Natural killer cell (primary cell): Measurements from ENCODE around the gene ASF1A. TPM values are rescaled to one million over a fixed set of nuclear protein-coding genes. Genes with fewer than 3 reads are reported as not detected.

Experiments
- ATAC-seq, 3 donors: fragments of 150-1000 bp in 2 of 3; fragments of 200-7000 bp in 1 of 3; cut with Tn5 transposase; 1 replicate in 1 of 3; 2 replicates in 2 of 3; pipeline ENCODE4 v1.10.0; 2021; ENCODE audit warnings: mild to moderate bottlenecking in 2 of 3, moderate library complexity in 2 of 3
- DNase-seq, 2 donors: peaks; one replicate each; pipeline versions ENCODE4 v3.0.0 to v3.0.0-alpha.2; 2013 to 2021; ENCODE audit warnings: mixed read lengths in 1 of 2
- H3K27ac ChIP-seq: one replicate; pipeline ENCODE4 v1.5.1; 2013; ENCODE audit warnings: mild to moderate bottlenecking, low read length
- H3K27me3 ChIP-seq: one replicate; pipeline ENCODE4 v1.6.1; 2013; ENCODE audit warnings: low read length; ENCODE audit not compliant: control insufficient read depth, insufficient read depth
- H3K36me3 ChIP-seq: one replicate; pipeline ENCODE4 v1.6.1; 2013; ENCODE audit warnings: low read length; ENCODE audit not compliant: control insufficient read depth, insufficient read depth
- H3K4me1 ChIP-seq: one replicate; pipeline ENCODE4 v1.6.1; 2013; ENCODE audit warnings: low read length; ENCODE audit not compliant: control insufficient read depth, insufficient read depth
- H3K4me3 ChIP-seq: one replicate; pipeline ENCODE4 v1.5.1; 2013; ENCODE audit warnings: low read length
- H3K9me3 ChIP-seq: one replicate; pipeline ENCODE4 v1.6.1; 2013; ENCODE audit warnings: low read length; ENCODE audit not compliant: control insufficient read depth, insufficient read depth
- H3K27ac Mint-ChIP-seq, 2 donors: one replicate each; pipeline ENCODE4 v1.8.0; 2022; ENCODE audit warnings: mild to moderate bottlenecking in 2 of 2, mixed read lengths in 2 of 2, moderate library complexity in 1 of 2
- H3K27me3 Mint-ChIP-seq, 2 donors: one replicate each; pipeline ENCODE4 v1.8.0; 2022; ENCODE audit warnings: low read depth in 2 of 2, mixed read lengths in 2 of 2
- H3K36me3 Mint-ChIP-seq: one replicate; pipeline ENCODE4 v1.8.0; 2022; ENCODE audit warnings: mixed read lengths
- H3K4me1 Mint-ChIP-seq, 2 donors: one replicate each; pipeline ENCODE4 v1.8.0; 2022; ENCODE audit warnings: mixed read lengths in 2 of 2
- H3K4me3 Mint-ChIP-seq: one replicate; pipeline ENCODE4 v1.8.0; 2022; ENCODE audit warnings: mild to moderate bottlenecking, moderate library complexity, mixed read lengths
- H3K9me3 Mint-ChIP-seq, 2 donors: one replicate each; pipeline ENCODE4 v1.8.0; 2022; ENCODE audit warnings: mixed read lengths in 2 of 2
- WGBS: methylation state at CpG from one replicate; pipeline ENCODE4 v1.1.7; 2013; ENCODE audit warnings: missing lambda C conversion rate; ENCODE audit not compliant: insufficient coverage; 5-methylcytosine and 5-hydroxymethylcytosine counted together
- intact Hi-C: fragments of 100-400 bp; cut with micrococcal nuclease; formaldehyde crosslinking; loops from one replicate; pipeline ENCODE4 v1.14.2; 2022
- total RNA-seq, 4 donors: library from RNA; stranded (reverse); fragments of 120-200 nt in 1 of 4; gene quantifications; one replicate each; pipeline versions ENCODE4 v1.2.3 to v1.2.4, GENCODE V29; 2013 to 2022
- TF ChIP-seq, protein P1 (sequence below): fragments of 200-600 bp; IDR thresholded peaks from one replicate; pipeline ENCODE4 v1.8.0; 2022; ENCODE audit warnings: antibody characterized with exemption

ASF1A gene
- total RNA-seq, 3 donors from 2014 or later (not counting 1 experiment from before 2014, with no cell fraction given), result 9.2 to 14.5 (median 10.8) TPM

DNA sequence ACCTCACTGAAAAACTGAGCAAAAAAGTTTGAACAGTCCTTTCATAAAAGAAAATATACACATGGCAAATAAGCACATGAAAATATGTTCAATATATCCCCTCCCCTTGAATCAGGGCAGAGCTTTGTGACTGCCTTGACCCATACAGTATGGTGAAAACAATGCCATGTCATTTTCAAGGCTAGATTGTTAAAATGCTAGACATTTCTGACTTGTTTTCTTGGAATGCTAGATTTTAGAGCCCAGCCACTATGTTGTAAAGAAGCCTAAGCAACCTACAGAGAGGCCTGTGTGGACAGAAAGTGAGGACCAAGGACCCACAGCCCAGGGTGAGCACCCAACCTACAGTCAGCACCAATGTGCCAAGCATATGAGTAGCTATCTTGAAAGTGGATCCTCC, 17.1 kb upstream of the ASF1A start:
- H3K27me3 Mint-ChIP-seq, result no peaks in the 10 kb centered on the region
- no peak for ATAC-seq
- H3K4me1 Mint-ChIP-seq, result peaks cover 44 to 48% of the 10 kb centered on the region in 2 donors
- H3K36me3 Mint-ChIP-seq, result no peaks in the 10 kb centered on the region
- TF ChIP-seq, protein P1, sequence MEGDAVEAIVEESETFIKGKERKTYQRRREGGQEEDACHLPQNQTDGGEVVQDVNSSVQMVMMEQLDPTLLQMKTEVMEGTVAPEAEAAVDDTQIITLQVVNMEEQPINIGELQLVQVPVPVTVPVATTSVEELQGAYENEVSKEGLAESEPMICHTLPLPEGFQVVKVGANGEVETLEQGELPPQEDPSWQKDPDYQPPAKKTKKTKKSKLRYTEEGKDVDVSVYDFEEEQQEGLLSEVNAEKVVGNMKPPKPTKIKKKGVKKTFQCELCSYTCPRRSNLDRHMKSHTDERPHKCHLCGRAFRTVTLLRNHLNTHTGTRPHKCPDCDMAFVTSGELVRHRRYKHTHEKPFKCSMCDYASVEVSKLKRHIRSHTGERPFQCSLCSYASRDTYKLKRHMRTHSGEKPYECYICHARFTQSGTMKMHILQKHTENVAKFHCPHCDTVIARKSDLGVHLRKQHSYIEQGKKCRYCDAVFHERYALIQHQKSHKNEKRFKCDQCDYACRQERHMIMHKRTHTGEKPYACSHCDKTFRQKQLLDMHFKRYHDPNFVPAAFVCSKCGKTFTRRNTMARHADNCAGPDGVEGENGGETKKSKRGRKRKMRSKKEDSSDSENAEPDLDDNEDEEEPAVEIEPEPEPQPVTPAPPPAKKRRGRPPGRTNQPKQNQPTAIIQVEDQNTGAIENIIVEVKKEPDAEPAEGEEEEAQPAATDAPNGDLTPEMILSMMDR, result no peak
- H3K9me3 Mint-ChIP-seq, result no peaks in the 10 kb centered on the region
- Histone ChIP-seq H3K9me3 (no peaks in the 10 kb centered on the region), H3K36me3 (peaks cover 4% of the 10 kb centered on the region), H3K4me1 (peaks cover 2% of the 10 kb centered on the region), H3K27me3 (no peaks in the 10 kb centered on the region), H3K27ac (no peak overlapping the region), H3K4me3 (no peak overlapping the region)
- no peak for DNase-seq
- H3K4me3 Mint-ChIP-seq, result no peak overlapping the region
- intact Hi-C loops, result no loop called here
- H3K27ac Mint-ChIP-seq, result no peak overlapping the region

DNA sequence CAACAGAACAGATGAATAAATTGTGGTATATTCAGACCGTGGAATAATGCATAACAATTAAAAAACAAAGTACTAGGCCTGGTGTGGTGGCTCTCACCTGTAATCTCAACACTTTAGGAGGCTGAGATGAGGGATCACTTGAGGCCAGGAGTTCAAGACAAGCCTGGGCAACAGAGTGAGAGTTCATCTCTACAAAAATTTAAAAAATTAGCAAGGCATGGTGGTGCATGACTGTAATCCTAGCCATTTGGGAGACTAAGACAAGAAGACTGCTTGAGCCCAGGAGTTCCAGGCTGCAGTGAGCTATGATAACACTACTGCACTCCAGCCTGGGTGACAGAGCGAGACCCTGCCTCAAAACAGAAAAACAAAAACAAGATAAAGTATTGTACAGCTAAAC, 16.1 kb upstream of the ASF1A start:
- WGBS, result 80% methylated on average over 1 of the region's 2 CpGs
- Histone ChIP-seq H3K36me3 (peaks cover 4% of the 10 kb centered on the region), H3K27me3 (no peaks in the 10 kb centered on the region), H3K27ac (no peak overlapping the region), H3K4me3 (no peak overlapping the region), H3K4me1 (peaks cover 4% of the 10 kb centered on the region), H3K9me3 (no peaks in the 10 kb centered on the region)
- intact Hi-C loops, result no loop called here
- DNase-seq (no peak), ATAC-seq (no peak)
- Mint-ChIP-seq H3K27me3 (no peaks in the 10 kb centered on the region), H3K36me3 (no peaks in the 10 kb centered on the region), H3K27ac (no peak overlapping the region), H3K4me3 (no peak overlapping the region), H3K9me3 (no peaks in the 10 kb centered on the region), H3K4me1 (peaks cover 47 to 52% of the 10 kb centered on the region in 2 donors)
- TF ChIP-seq, protein P1, result no peak

DNA sequence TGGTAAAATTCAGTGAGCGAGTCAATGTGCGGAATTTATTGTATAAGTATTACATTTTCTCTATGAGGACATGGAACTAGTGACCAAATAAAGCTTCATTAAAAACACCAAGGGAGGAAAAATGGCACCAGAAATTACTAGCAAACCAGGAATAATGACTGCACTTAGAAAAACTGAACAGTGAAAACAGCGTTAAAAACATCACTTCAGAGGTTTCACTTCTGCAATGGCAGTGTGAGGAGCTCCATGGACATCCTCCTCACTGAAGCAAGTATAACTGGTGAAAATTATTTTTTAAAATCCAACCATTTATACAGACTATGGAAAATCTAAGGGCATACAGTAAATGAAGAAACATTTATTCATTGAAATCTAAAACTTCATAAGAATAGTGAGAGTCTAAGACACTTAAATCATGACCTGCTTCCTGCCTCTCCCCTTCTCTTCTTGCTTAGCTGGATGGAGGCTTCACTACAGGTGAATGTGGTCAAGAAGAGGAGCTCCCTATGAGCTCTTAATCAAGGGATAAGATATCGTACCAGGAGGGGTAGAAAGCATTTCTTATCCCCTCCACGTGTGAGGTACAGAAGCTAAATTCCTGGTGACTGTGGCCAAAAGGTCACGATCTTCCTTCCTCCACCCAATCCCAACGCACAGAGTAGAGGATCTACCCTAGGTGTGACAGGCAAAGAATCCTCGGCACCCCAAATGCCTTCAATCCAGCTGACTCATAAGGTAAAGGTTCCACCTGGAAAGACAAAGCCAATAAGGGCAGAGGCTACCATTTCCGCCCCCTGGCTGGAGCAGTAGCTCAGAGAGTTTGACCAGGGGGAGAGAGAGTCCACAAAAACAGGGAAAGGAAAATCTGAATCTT, 12.3 kb upstream of the ASF1A start:
- no peak overlapping the region for H3K4me3 Mint-ChIP-seq

More for the DNA sequence above, 12.3 kb upstream of the ASF1A start:
- Histone ChIP-seq H3K9me3 (no peaks in the 10 kb centered on the region), H3K4me3 (no peak overlapping the region), H3K27ac (no peak overlapping the region), H3K4me1 (peaks cover 4% of the 10 kb centered on the region), H3K36me3 (no peaks in the 10 kb centered on the region), H3K27me3 (no peaks in the 10 kb centered on the region)
- TF ChIP-seq, protein P1, result no peak
- no peak for ATAC-seq
- intact Hi-C loops, result no loop called here
- H3K27me3 Mint-ChIP-seq, result no peaks in the 10 kb centered on the region
- DNase-seq, result no peak
- WGBS, result 77% methylated on average over 7 of the region's 9 CpGs
- H3K4me1 Mint-ChIP-seq, result peaks cover 55 to 57% of the 10 kb centered on the region in 2 donors
- H3K9me3 Mint-ChIP-seq, result no peaks in the 10 kb centered on the region
- no peaks in the 10 kb centered on the region for H3K36me3 Mint-ChIP-seq
- no peak overlapping the region for H3K27ac Mint-ChIP-seq
